GM23338 (cell line): ENCODE data around the gene FRRS1L. TPM values are rescaled to one million over a fixed set of nuclear protein-coding genes. Genes with fewer than 3 reads are reported as not detected.

ENCODE experiments used
- ATAC-seq: fragments of 200-7000 bp; cut with Tn5 transposase; 3 replicates; pipeline ENCODE4 v1.9.1; 2020
- DNase-seq: peaks from one replicate; pipeline ENCODE4 v3.0.0-alpha.2; 2015; ENCODE audit warnings: low spot score
- H2AFZ ChIP-seq: fragments of 200-600 bp; sonication (generic); 2 replicates; pipeline ENCODE4 v1.8.0; 2016; ENCODE audit warnings: antibody characterized with exemption, mild to moderate bottlenecking, moderate library complexity
- H3F3A ChIP-seq: fragments of 200-600 bp; sonication (generic); replicated peaks from 2 replicates; pipeline ENCODE4 v1.8.0; 2017; ENCODE audit warnings: antibody characterized with exemption, mixed run types, low read depth
- H3K27ac ChIP-seq: fragments of 200-600 bp; sonication (generic); 2 replicates; pipeline ENCODE4 v1.6.1; 2016; ENCODE audit warnings: low read depth
- H3K27me3 ChIP-seq: fragments of 200-600 bp; sonication (generic); 2 replicates; pipeline ENCODE4 v1.8.0; 2016; ENCODE audit warnings: mild to moderate bottlenecking, mixed run types, moderate library complexity; ENCODE audit not compliant: insufficient read depth
- H3K36me3 ChIP-seq: fragments of 200-600 bp; sonication (generic); 2 replicates; pipeline ENCODE4 v1.8.0; 2016; ENCODE audit warnings: mild to moderate bottlenecking; ENCODE audit not compliant: insufficient read depth
- H3K4me1 ChIP-seq: fragments of 200-600 bp; sonication (generic); 2 replicates; pipeline ENCODE4 v1.8.0; 2016; ENCODE audit warnings: mild to moderate bottlenecking, moderate library complexity; ENCODE audit not compliant: insufficient read depth
- H3K4me2 ChIP-seq: fragments of 200-600 bp; sonication (generic); 2 replicates; pipeline ENCODE4 v1.7.1; 2017; ENCODE audit warnings: mixed run types
- H3K4me3 ChIP-seq: fragments of 200-600 bp; sonication (generic); 2 replicates; pipeline ENCODE4 v1.6.1; 2016; ENCODE audit warnings: mixed run types
- H3K79me2 ChIP-seq: fragments of 200-600 bp; sonication (generic); replicated peaks from 2 replicates; pipeline ENCODE4 v1.8.0; 2017; ENCODE audit warnings: mild to moderate bottlenecking; ENCODE audit not compliant: insufficient read depth
- H3K9me2 ChIP-seq: fragments of 200-600 bp; sonication (generic); 2 replicates; pipeline ENCODE4 v1.8.0; 2017; ENCODE audit not compliant: insufficient read depth
- H4K20me1 ChIP-seq: fragments of 200-600 bp; sonication (generic); replicated peaks from 2 replicates; pipeline ENCODE4 v1.8.0; 2017; ENCODE audit warnings: mild to moderate bottlenecking; ENCODE audit not compliant: insufficient read depth
- H3K27ac Mint-ChIP-seq: 2 replicates; pipeline ENCODE4 v1.8.0; 2020; ENCODE audit warnings: inconsistent platforms, mild to moderate bottlenecking, moderate library complexity, mixed read lengths
- H3K27me3 Mint-ChIP-seq: 3 replicates; pipeline ENCODE4 v1.8.0; 2022; ENCODE audit warnings: low read depth, mild to moderate bottlenecking, moderate library complexity, mixed read lengths, inconsistent platforms; ENCODE audit not compliant: insufficient read depth, poor library complexity
- H3K36me3 Mint-ChIP-seq: 3 replicates; pipeline ENCODE4 v1.8.0; 2021; ENCODE audit warnings: low read depth, mild to moderate bottlenecking, inconsistent platforms, moderate library complexity, mixed read lengths
- H3K4me1 Mint-ChIP-seq: 3 replicates; pipeline ENCODE4 v1.8.0; 2020; ENCODE audit warnings: mild to moderate bottlenecking, inconsistent platforms, mixed read lengths
- H3K4me3 Mint-ChIP-seq: 3 replicates; pipeline ENCODE4 v1.8.0; 2021; ENCODE audit warnings: moderate library complexity, mild to moderate bottlenecking, inconsistent platforms, mixed read lengths
- H3K9me3 Mint-ChIP-seq: 3 replicates; pipeline ENCODE4 v1.8.0; 2020; ENCODE audit warnings: moderate library complexity, mild to moderate bottlenecking, inconsistent platforms, mixed read lengths
- CREB1 ChIP-seq: fragments of 250-450 bp; sonication (Bioruptor Pico); IDR thresholded peaks from 2 replicates; pipeline ENCODE4 v1.5.0; 2020; ENCODE audit warnings: low read depth, mild to moderate bottlenecking, moderate library complexity
- CTCF ChIP-seq, 2 experiments: fragments of 200-600 bp in 1 of 2; sonication (generic) in 1 of 2; conservative IDR thresholded peaks; 2 replicates each; pipeline versions ENCODE4 v1.5.1 to v1.6.1; 2016 to 2017; ENCODE audit warnings: antibody characterized with exemption in 2 of 2, low read depth in 2 of 2, mild to moderate bottlenecking in 2 of 2, moderate library complexity in 1 of 2
- ETS1 ChIP-seq: IDR thresholded peaks from 2 replicates; pipeline ENCODE4 v1.6.1; 2016; ENCODE audit warnings: antibody characterized with exemption
- EZH2 ChIP-seq: fragments of 200-600 bp; sonication (generic); IDR thresholded peaks from one replicate; pipeline ENCODE4 v1.8.0; 2017; ENCODE audit warnings: antibody characterized with exemption, mild to moderate bottlenecking, low read depth; ENCODE audit not compliant: unreplicated experiment
- EZH2phosphoT487 ChIP-seq: fragments of 200-600 bp; sonication (generic); IDR thresholded peaks from one replicate; pipeline ENCODE4 v1.8.1; 2018; ENCODE audit warnings: antibody characterized with exemption; ENCODE audit not compliant: unreplicated experiment
- JUNB ChIP-seq: IDR thresholded peaks from one replicate; pipeline ENCODE4 v1.6.1; 2016; ENCODE audit warnings: antibody characterized with exemption; ENCODE audit not compliant: unreplicated experiment
- NANOG ChIP-seq: IDR thresholded peaks from 2 replicates; pipeline ENCODE4 v1.6.1; 2016; ENCODE audit warnings: antibody characterized with exemption, borderline replicate concordance
- POLR2AphosphoS5 ChIP-seq: IDR thresholded peaks from 2 replicates; pipeline ENCODE4 v1.6.1; 2016; ENCODE audit warnings: antibody characterized with exemption, low read depth
- REST ChIP-seq: IDR thresholded peaks from one replicate; pipeline ENCODE4 v1.6.1; 2018; ENCODE audit warnings: antibody characterized with exemption; ENCODE audit not compliant: unreplicated experiment
- STAT1 ChIP-seq: IDR thresholded peaks from one replicate; pipeline ENCODE4 v1.6.1; 2016; ENCODE audit warnings: antibody characterized with exemption; ENCODE audit not compliant: unreplicated experiment
- ZNF114 ChIP-seq: fragments of 250-450 bp; sonication (Bioruptor Pico); IDR thresholded peaks from 2 replicates; pipeline ENCODE4 v1.5.0; 2020; ENCODE audit warnings: mild to moderate bottlenecking, moderate library complexity
- ZNF331 ChIP-seq: fragments of 250-450 bp; sonication (Bioruptor Pico); IDR thresholded peaks from 2 replicates; pipeline ENCODE4 v1.5.0; 2020; ENCODE audit warnings: low read depth, mild to moderate bottlenecking, moderate library complexity
- ZNF462 ChIP-seq: fragments of 250-450 bp; sonication (Bioruptor Pico); IDR thresholded peaks from 2 replicates; pipeline ENCODE4 v1.5.0; 2020; ENCODE audit warnings: mild to moderate bottlenecking, moderate library complexity
- polyA plus RNA-seq: library from polyadenylated mRNA; unstranded; fragments of >200 nt; fragmentation: Nextera tagmentation; extraction: Ambion mirVana; gene quantifications from 2 replicates; pipeline ENCODE4 v1.2.1, GENCODE V29; 2016
- total RNA-seq: library from RNA; depleted of rRNA; stranded (reverse); fragments of >200 nt; shearing (Covaris generic); gene quantifications from 2 replicates; pipeline ENCODE4 v1.2.3, GENCODE V29; 2014

FRRS1L gene
- total and polyA plus RNA-seq, 2 experiments from 2014 or later: 0.37 to 1.1 TPM

- Histone ChIP-seq H3K79me2 (no peaks in the 10 kb centered on the region), H3K27me3 (no peaks in the 10 kb centered on the region), H4K20me1 (no peaks in the 10 kb centered on the region), H3K4me2 (no peak overlapping the region), H3K9me2 (no peaks in the 10 kb centered on the region), H3K4me3 (no peak overlapping the region), H3F3A (no peaks in the 10 kb centered on the region), H3K36me3 (no peaks in the 10 kb centered on the region), H2AFZ (no peak overlapping the region), H3K4me1 (no peaks in the 10 kb centered on the region), H3K27ac (no peak overlapping the region)
- H3K4me3 Mint-ChIP-seq: no peak overlapping the region
- H3K36me3 Mint-ChIP-seq: no peaks in the 10 kb centered on the region
- H3K27ac Mint-ChIP-seq: no peak overlapping the region
- no peaks in the 10 kb centered on the region for H3K9me3 Mint-ChIP-seq
- DNase-seq: no peak
- no peak for TF ChIP-seq STAT1
- TF ChIP-seq ZNF114 (CRISPR knock-in tag): no peak
- no peak for TF ChIP-seq POLR2AphosphoS5
- TF ChIP-seq EZH2phosphoT487: no peak
- no peak for TF ChIP-seq CREB1 (CRISPR knock-in tag)
- TF ChIP-seq REST: no peak
- no peak for TF ChIP-seq ZNF331 (CRISPR knock-in tag)
- TF ChIP-seq ZNF462 (CRISPR knock-in tag): no peak
- no peak for TF ChIP-seq NANOG
- no peak for TF ChIP-seq EZH2
- TF ChIP-seq ETS1: no peak
- TF ChIP-seq CTCF (conservative IDR thresholded peaks at IDR 0.05; ENCODE audit: low read depth in 2 of 2): no peak
- TF ChIP-seq JUNB: no peak
- H3K4me1 Mint-ChIP-seq: no peaks in the 10 kb centered on the region
- peaks cover 6% of the 10 kb centered on the region for H3K27me3 Mint-ChIP-seq
- no peak for ATAC-seq
These were observed 46.5 kb upstream of the FRRS1L start for GRCh38 chr9:109213285-109214121.
